ENCODE measurements around the gene GLCE.
"Not testable (repeated sequence)": the region's sequence is repeated elsewhere in the genome, so short reads cannot be mapped to it uniquely, and the experiment has no call there.

Gene GLCE

DNA sequence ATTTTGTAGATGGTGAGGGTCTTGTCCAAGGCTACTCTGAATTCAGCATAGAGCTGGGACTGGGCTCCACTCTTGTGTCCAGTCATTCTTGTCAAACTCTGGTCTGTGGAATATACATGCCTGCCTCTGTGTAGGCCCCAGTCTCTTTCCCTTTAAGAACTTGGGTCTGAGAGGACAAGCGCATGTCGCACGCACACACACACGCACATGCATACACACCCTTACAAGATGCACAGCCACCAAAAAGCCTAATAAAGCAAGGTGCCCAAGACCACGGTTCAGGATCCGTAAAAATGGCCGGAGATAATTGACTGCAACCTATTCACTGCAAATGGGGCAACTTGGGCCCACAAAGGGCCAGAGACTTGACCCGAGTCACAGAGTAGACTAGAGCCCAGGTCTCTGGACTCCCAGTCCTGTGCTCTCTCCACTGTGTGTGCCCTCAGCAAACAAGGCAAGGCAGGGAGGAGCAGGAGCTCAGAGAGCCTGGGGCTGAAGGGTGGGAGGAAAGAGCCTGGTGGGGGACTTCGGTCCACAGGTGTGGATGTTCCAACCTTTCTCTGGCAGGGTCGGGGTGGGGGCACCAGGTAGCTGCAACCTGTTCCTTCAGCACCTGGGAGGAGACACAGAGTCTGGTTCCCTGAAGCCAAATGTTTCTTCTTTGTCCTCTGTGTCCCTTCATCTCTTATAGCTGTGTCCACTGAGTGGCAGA, 137.4 kb downstream of the GLCE start:
- DNase-seq (ENCODE audit: low read depth in 2 of 2, low spot score in 1 of 2): no peak

DNA sequence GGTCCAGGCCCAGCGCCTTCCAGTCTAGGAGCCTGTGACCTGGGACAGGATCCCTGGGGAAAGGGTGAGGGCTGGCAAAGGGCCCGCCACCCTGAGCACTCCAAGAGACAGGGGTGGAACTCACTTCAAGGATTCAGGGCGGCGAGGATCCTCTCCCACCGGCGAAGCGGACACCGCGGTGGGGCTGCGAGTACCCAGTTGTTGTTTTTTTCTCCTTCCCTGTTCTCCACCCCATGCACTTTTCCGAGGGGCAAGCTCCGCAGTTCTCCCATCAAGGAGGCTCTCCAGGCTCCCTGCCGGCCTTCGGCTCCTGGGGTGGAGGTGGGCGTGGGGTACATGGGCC, 137.9 kb downstream of the GLCE start:
- DNase-seq (ENCODE audit: low read depth in 2 of 2, low spot score in 1 of 2): no peak

DNA sequence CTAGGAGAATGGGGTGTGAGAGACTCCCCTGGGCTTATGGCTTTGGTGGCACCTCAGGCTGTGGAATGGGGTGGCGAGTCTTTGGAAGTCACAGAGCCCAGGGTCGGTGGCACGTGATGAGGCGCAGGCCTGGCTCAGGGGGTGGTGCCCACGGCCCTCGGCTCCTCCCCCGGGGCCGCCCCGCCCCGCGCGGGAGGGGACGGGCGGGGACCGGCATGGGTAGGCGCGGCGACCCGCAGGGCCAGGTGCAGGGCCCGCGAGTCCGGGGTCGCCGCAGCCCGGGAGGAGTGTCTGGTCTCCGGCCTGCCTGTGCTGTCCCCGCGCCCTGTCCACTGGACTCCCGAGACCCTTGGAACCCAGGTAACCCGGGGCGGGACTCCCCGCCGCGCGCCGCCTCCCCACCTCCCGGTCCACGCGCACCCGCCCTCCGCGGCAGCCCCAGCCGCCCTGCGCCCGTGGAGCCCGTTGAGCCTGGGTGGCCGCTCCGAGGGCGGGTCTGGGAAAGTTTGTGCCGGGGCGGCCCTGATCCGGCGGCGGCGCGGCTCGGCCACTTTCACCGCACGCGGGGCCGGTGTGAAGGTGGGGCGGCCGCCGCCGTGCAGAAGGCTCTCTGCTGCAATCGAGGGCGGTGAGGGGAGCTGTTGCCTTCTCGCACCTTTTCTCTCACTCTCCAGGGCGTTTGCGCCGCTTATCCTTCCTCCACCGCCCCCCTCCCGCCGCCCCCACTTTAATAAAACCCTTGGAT, 138.4 kb downstream of the GLCE start, which contains the start of gene PAQR5:
TSS of gene PAQR5 (plus strand) at position 216 of the 745 bp plus-strand sequence. CDS start 61,169 bp downstream, outside the sequence.
- DNase-seq (ENCODE audit: low read depth in 2 of 2, low spot score in 1 of 2): no peak

DNA sequence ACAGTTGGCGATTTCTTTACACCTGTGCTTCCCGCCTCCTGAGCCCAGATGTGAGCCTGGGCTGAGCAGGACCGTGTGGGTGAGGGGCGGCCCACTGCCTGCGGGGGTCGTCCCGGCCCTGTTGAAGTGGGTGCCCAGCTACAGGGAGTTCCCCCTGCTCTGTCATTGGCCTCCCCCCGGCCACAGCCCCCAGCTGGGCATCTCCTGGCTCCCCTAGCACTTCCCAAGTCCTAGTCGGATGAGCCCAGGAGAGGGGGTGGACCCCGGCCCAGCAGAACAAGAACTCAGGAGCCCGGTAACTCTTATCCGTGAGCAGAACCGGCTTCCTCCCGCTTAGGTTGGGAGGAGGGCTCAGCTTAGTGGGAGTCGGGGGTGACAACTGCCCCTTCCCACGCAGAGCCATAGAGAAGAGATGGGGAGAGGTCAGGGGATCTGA, 139.0 kb downstream of the GLCE start:
- DNase-seq (ENCODE audit: low read depth in 2 of 2, low spot score in 1 of 2): no peak

DNA sequence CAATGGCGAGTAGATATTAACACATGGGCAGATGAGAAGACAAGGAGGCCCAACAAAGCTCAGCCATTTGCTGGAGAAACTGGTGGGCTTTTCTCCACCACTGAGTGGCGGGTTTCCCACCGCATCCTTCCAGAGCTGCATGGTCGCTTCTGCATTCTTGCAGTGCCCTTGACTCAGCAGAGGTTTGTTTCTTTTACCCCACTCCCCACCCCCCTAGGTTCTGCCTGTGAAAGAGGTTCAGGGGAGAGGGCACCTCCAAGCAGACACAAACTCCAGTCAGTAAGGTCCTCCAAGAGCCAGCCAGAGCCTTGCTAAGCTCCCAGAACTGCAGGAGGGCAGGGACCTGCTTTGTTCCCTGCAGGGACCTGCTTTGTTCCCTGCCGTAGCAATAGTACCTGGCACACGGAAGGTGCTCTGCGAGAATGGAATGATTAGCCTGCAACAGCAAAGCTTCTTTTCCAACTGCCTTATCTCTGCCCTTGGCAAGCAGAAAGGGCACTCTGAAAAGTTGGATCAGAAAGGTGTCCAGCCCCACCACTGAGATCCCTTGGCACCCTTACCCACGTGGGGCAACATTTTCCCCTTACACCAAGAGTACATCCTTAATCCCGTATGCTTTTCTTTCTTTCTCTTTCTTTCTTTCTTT, 139.6 kb downstream of the GLCE start:
- no peak for DNase-seq (ENCODE audit: low read depth in 2 of 2, low spot score in 1 of 2)

DNA sequence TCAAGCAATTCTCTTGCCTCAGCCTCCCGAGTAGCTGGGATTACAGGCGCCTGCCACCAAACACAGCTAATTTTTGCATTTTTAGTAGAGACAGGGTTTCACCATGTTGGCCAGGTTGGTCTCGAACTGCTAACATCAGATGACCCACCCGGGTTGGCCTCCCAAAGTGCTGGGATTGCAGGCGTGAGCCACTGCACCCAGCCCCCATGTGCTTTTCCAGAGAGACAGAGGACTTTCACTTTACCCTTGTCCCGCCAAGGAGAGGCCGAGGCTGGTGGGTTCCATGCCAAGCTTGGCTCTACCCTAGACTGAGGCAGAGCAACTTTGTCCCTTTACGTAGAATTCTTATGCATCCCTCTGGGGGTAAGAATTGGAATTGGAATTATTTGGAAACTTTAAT, 140.7 kb downstream of the GLCE start:
- not testable (repeated sequence) for DNase-seq (ENCODE audit: low read depth in 2 of 2, low spot score in 1 of 2)

DNA sequence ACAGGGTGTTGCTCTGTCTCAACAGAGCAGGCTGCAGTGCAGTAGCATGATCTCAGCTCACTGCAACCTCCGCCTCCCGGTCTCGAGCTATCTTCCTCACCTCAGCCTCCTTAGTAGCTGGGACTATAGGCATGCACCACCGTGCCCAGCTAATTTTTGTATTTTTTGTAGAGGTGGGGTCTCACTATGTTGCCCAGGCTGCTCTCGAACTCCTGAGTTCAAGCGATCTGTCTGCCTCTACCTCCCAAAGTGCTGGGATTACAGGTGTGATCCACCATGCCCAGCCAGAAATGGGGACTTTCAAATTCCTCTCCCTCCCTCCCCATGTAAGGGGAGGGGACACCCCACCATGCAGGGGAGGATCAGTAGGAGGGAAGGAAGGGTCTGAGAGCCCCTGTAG, 141.7 kb downstream of the GLCE start:
- DNase-seq (ENCODE audit: low read depth in 2 of 2, low spot score in 1 of 2): not testable (repeated sequence)

DNA sequence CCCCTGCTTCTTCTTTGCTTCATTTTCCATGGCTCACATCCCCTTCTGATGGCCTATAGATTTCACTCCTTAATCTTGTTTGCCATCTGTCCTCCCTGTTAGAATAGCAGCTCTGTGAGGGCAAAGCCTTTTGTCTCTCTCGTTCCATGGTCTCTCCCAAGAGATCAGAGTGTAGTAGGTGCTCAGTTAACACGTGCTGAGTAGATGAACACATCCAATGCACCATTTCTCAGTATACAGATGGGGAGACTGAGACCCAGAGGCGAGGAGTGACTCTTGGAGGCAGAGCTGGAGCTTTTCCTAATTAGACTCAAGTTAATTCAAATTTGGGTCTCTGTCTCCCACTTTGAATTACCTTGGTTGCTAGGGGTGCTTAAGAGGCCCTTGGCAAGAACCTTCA, 142.5 kb downstream of the GLCE start:
- DNase-seq (ENCODE audit: low read depth in 2 of 2, low spot score in 1 of 2): no peak

DNA sequence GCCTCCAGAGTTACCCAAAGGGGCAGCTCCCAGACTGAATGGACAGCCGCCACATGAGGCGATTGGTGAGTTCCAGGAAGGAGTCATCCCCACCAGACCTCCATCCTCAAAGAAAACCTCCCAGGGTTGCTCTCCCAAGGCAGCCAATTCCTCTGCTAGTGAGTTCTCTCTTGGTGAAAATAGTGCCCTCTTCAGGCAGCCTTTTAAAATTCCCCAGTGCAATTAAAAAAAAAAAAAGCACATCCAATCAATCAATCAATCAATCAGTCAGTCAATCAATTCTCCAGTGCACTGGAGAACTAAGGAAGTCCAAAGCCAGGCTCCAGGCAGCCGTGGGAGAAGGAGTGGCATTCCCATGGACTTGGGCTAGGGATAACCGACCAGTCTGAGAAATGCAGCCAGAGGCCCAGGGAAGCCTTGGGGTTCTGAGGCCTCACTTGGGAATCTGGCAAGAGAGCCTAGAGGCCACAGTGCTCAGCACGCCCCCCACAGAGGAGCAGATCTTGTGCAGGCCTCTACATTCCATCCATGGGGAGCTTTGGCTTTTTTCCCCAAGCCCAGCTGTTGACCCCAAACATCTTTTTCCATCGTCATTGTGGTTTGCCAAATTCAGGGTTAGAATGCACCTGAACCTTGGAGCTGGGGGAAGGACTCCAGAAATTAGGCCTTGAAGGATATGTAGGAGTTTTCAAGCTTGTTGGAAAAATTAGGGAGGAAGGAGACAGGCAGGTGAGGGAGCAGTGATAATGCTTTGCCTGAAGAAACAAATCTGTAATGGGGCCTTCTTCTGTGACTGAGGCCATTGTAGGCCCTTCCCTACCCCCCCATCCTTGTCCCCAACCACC, 143.1 kb downstream of the GLCE start:
- no peak for DNase-seq (ENCODE audit: low read depth in 2 of 2, low spot score in 1 of 2)

DNA sequence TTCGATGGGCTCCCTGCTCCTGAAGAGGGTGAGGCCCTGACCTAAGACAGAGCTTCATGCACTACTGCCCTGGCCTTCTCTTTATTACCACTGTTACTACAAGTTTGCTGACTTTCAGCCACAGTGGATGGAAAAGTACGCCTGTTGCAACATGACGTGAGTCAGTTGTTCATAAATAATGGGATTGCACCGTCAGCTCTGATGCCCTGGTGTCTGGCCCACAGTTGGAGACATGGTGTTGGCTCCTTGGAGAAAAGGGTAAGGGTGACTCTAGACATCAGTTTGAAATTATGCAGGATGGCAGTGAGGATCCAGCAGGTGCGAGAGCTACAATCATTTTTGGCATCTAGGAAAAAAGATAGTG, 143.7 kb downstream of the GLCE start:
- no peak for DNase-seq (ENCODE audit: low read depth in 2 of 2, low spot score in 1 of 2)

DNA sequence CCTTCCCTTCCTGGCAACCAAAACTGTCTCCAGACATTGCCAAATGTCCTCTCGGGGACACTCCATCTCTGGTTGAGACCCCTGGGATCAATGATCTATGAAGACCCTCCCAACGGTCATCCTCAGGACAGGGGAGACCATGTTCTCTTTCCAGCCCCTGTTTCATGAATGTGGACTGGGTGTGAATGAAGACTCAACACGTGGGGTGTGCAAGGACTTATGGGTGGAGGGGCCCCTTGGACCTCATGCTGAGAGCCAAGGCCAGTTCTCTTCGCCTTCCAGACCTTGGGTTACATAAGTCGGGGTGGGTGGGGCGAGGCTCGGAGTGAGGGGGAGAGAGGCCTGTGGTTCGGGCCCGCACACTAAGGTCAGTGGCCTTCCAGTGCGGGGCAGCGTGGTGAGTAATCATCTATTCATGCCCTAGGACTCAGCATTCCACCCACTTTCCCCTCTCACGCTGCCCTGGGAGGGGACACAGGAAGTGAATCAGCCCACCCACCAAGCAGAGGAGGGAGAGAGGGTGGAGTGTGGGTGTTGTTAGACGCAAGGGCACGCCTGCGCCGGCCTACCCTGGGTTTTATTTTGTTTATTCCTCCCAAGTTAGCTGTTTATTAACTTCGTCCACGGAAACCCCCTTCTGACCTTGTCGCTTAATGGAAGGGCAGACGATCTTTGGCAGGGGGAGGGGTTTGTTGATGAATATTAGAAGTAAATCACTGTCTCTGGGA, 144.9 kb downstream of the GLCE start:
- DNase-seq (ENCODE audit: low read depth in 2 of 2, low spot score in 1 of 2): no peak

DNA sequence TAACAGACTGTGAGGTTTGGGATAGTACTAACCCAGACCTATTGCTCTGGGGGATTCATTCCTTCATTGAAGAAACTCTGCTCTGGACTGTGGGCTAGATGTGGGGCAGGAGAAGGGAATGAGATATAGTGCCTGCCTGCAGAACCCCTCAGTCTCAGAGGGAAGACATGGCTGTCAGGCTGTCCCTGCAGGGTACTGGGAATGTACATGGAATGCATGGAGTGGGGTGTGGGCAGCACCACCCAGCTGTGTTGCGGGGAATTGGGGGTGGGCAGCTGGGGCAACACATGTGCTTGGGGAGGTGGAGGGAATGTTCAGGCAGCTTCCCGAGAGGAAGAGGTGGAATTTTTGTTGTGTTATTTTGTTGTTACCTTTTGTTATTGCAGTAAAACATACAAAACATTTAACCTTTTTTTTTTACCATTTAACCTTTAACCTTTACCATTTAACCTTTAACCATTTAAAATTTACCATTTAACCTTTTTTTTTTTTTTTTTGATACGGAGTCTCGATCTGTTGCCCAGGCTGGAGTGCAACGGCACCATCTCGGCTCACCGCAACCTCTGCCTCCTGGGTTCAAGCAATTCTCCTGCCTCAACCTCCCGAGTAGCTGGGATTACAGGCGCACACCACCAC, 145.6 kb downstream of the GLCE start:
- DNase-seq (ENCODE audit: low read depth in 2 of 2, low spot score in 1 of 2): no peak

DNA sequence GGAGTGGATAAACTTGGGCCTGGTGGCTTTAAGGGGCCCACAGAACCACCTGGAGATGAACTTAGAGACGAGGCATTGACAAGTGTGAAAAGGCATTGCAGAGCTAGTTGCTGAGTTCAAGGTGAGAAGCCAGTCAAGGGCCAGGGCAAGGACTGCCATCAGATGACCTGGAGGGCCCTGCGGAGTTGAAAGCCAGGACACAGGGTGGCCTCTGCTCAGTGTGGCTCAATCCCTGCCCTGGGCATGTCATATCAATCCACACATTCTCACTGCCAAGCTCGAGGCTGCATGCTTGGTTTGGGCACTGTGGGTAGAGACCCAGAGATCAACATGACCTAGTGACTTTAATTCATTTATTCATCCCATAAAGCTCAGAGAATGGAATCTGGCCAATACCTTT, 147.5 kb downstream of the GLCE start:
- no peak for DNase-seq (ENCODE audit: low read depth in 2 of 2, low spot score in 1 of 2)

DNA sequence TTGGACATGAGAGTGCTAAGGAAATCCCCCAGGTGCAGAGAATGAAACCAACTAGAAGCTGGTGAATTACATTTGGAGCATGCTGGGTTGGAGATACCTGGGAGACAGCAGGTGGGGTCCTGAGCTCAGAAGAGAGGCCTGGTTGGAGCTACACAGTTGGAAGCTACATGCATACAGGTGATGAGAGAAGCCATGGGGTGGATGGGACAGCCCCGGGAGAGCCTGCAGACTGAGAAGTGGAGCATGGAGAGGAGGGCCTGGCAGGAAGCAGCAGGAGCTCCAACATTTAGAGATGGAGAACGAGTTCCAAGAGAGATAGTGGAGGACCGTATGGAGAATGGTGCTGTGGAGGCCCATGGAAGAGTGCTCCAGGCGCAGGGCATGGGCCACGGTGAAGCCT, 148.5 kb downstream of the GLCE start:
- DNase-seq (ENCODE audit: low read depth in 2 of 2, low spot score in 1 of 2): no peak

DNA sequence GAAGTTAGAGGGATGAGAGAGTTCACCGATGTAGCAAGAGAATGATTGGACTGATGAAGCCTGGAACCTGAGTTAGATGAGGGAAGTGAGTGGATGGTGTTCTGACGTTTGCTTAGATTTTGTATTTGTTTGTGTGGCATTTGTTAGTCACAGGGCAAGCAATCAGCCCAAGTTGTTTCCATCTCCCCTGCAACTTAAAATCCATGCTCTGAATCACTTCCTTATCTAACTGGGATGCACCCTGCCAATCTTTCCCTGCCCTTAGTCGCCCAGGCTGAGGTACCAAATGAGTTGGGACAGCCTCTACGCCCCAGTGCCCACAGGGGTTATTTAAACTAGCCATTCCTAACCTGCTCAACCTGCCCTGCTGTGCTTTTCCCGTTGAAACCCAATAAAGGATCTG, 150.9 kb downstream of the GLCE start:
- DNase-seq (ENCODE audit: low read depth in 2 of 2, low spot score in 1 of 2): no peak

DNA sequence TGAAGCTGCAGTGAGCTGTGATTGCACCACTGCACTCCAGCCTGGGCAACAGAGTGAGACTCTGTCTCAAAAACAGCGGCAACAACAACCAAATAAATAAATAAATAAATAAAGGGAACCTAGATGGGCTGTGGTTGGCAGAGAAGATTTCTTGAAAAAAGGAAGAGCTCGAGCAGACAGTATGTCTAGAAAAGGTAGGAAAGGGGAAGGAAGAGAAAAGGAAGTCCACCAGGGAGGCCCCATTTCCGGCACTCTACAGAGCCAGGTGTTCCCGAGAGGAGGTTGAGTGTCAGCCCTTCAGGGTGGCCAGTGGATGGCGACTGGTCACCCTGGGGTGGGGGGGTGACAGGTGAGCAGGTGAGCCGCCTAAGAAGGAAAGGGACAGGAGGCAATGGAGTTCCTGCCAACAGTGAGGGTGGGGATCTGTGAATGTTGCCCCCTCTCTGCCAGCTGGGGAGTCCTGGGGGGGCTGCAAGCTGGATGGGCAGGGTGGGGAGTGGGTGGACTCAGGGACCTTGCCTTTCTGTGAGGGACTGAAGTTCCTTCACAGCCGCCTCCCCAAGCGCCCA, 153.1 kb downstream of the GLCE start:
- DNase-seq (ENCODE audit: low read depth in 2 of 2, low spot score in 1 of 2): no peak

DNA sequence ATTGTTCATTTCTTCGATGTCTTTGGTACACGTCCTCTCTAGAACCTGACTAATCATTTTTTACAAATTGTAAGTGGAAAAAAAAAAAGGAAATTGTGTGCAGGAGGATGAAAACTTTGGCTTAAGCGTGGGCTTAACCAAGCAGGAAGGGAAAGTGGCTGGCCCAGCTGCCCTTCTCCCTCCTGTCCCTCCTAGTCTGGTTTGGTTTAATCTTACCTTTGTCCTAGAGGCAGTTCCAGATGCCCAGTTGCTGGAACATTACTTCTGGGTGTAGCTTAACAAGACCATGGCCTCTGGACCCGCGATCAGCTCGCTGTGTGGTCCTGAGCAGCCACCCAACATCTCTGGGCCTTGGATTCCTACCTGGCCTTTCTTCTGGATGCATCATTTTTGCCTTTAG, 153.7 kb downstream of the GLCE start:
- DNase-seq (ENCODE audit: low read depth in 2 of 2, low spot score in 1 of 2): no peak

DNA sequence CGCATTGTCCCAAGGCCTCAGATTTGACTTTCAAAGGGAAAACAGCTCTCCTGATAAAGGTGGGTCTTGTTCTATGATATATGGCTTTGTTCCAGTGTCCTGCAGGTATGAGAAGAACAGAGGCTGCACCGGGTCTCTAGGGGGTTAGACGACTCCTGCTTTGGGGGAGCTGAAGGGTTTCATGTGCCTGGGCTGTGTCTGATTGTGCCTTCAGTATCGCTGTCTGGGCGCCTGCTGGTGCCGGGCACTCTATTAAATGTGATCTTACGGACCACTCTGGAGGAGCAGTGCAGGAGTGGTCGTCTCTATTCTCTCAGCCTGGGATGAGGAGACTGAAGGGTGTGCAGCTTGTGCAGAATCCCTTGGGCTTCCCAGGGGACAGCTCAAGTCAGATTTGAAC, 154.3 kb downstream of the GLCE start:
- no peak for DNase-seq (ENCODE audit: low read depth in 2 of 2, low spot score in 1 of 2)

DNA sequence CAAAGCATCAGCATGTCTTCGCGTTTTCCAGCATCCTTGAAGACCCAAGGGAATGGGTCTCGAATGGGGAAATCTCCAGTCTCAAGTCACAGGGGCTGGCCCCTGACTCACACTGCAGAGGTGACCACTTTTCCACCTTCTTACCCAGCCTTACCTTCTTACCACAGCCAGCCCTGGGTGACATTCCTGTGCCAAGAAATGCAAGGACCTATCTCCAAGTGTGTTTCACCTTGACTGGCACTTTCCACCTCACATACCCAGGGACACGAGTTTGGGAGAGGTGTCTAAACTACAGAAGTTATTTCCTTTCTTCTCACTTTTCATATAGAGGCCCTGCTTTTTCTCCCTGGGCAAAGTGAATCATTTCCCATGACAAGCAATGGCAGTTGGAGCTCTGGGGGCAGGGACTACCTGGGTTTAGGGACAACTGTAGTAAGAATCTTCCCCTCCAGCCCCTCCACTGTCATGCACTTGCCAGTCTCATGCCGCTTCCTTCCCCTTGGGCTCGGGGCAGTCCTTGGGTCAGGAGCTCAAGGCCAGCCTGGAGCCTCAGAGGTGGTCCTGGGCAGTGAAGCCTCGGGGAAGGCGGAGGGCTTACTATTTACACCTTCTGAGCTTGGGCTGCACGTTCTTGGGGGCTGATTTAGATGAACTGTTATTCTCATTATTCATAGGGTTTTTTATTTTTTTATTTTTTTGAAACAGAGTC, 155.1 kb downstream of the GLCE start:
- no peak for DNase-seq (ENCODE audit: low read depth in 2 of 2, low spot score in 1 of 2)
